HG02884 (cell line): ENCODE data around the gene INSC.

Experiments
- ATAC-seq: cut with Tn5 transposase; IDR thresholded peaks from one replicate; pipeline ENCODE4 v1.9.1; 2021; ENCODE audit warnings: mild to moderate bottlenecking, moderate library complexity; ENCODE audit not compliant: unreplicated experiment

Gene INSC

GRCh38 chr11:15280393-15280792 is 165.7 kb downstream of the INSC start:
- ATAC-seq = no peak

GRCh38 chr11:15282754-15283153 is 168.0 kb downstream of the INSC start:
- no peak for ATAC-seq

DNA sequence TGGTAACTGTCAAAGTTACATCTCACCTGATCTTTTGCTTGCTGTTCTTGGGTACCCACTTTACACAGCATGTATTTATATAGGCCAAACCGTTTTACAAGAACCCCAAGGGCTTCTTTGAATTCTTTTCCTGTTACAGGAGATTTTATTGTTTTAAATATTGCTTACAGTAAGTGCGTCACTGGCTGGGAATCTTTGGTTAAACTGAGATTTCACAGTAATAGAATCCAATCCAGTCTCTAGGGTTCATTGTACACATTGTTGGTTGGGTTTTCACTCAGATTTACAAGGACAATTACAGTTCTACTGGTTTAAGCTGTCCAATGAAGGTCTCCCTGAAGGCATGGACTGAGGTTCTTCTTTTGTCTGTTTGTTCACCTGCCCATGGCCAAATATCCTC is 171.7 kb downstream of the INSC start:
- no peak for ATAC-seq

DNA sequence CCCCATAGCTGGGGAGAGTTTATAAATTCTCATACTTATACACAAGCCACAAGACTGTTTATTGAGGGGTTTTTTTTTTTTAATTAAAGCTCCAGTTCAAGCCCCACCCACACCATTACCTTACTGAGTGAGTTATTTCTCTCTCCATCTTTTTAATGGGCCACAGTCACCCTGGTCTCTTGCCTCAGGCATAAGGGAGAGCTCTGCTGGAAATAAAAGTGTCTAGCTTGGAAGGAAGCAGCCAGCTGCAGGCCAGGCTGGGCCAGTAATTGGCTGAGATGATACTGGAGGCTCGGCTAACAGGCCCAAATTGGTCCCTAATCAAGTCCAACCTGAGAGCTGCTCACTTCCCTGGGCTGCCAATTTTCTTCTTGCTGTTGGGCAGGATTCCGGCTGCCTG is 174.1 kb downstream of the INSC start:
- ATAC-seq = no peak

- ATAC-seq = no peak
Measured at GRCh38 chr11:15289723-15290122, 175.0 kb downstream of the INSC start.

GRCh38 chr11:15291885-15292284 is 177.2 kb downstream of the INSC start:
- no peak for ATAC-seq

DNA sequence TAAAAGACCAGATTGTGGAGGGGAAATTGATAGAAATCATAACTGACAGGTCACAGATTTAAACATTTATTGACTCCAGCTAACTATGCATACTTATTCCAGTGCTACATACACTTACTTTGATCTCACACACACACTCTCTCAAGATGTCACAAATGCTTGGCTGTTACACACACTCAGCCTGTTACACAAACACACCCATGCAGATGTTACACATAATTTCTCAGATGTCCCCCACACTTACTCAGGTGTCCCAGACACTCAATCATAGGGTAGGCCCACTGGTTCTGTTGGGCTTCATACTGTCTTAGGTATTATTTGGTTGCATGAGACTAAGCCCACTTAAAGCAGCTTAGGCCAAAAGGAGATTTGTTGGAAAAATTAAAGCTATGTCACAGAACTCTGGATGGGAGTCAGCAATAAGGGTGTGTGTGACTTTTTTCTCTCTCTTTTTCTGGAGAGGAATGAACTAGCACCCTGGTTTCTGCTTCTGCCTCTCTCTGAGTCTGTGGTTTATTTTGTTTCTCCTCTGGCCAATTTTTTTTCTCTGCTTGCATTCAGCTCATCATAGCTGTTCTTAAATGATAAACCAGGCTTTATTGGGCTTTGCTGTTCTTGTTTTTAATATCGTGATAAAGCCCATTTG is 179.4 kb downstream of the INSC start:
- ATAC-seq = no peak

GRCh38 chr11:15295695-15296094 is 181.0 kb downstream of the INSC start:
- no peak for ATAC-seq
